ENCODE measurements around the gene MLH3. TPM values are rescaled to one million over a fixed set of nuclear protein-coding genes. Genes with fewer than 3 reads are reported as not detected.

Gene MLH3
- total and polyA plus RNA-seq, 2 experiments from 2014 or later = 10.8 to 12.3 TPM

GRCh38 chr14:75090353-75090752 is 39.1 kb upstream of the MLH3 start:
- 80 to 83% methylated on average over 3 of the region's 3 CpGs for WGBS, 2 experiments (ENCODE audit: low coverage in 1 of 2, low lambda C conversion rate in 2 of 2, missing lambda C conversion rate in 2 of 2)

GRCh38 chr14:75088566-75089373 is 37.5 kb upstream of the MLH3 start:
- Histone ChIP-seq H3K9me3 (ENCODE audit: low read depth) (no peaks in the 10 kb centered on the region), H3F3A (ENCODE audit: insufficient read depth) (peaks cover 5% of the 10 kb centered on the region; the same call in 1 of the 2 replicates), H3K36me3 (ENCODE audit: low read depth) (peaks cover 52% of the 10 kb centered on the region), H3K27me3 (replicated peaks; ENCODE audit: insufficient read depth) (no peaks in the 10 kb centered on the region), H3K4me2 (ENCODE audit: unreplicated experiment) (no peak overlapping the region), H4K20me1 (ENCODE audit: insufficient read depth) (no peaks in the 10 kb centered on the region), H3K9me2 (ENCODE audit: insufficient read depth) (no peaks in the 10 kb centered on the region), H3K4me1 (ENCODE audit: insufficient read depth) (no peaks in the 10 kb centered on the region), H2AFZ (no peak overlapping the region), H3K79me2 (ENCODE audit: insufficient read depth) (no peaks in the 10 kb centered on the region), H3K27ac (no peak overlapping the region), H3K9ac (no peak overlapping the region), H3K4me3 (no peak overlapping the region)
- in situ Hi-C loops (cut with MboI) = no loop called here
- DNase-seq = peak; percentile 76
- WGBS, 2 experiments (ENCODE audit: low coverage in 1 of 2, low lambda C conversion rate in 2 of 2, missing lambda C conversion rate in 2 of 2) = 71 to 74% methylated on average over 7 of the region's 7 CpGs
- TF ChIP-seq EZH2 (IDR thresholded peaks at IDR 0.05; ENCODE audit: insufficient read depth, poor library complexity, severe bottlenecking) = no peak
- no peak for TF ChIP-seq EZH2phosphoT487 (IDR thresholded peaks at IDR 0.05; ENCODE audit: insufficient read depth, low read depth)

More at GRCh38 chr14:75090353-75090752, 39.1 kb upstream of the MLH3 start:
- Histone ChIP-seq H3K9me2 (ENCODE audit: insufficient read depth) (no peaks in the 10 kb centered on the region), H3K4me1 (ENCODE audit: insufficient read depth) (no peaks in the 10 kb centered on the region), H3F3A (ENCODE audit: insufficient read depth) (peaks cover 5% of the 10 kb centered on the region; the same call in 1 of the 2 replicates), H4K20me1 (ENCODE audit: insufficient read depth) (no peaks in the 10 kb centered on the region), H3K27ac (0 out of 2 replicates have a peak overlapping the region, but pooled peaks have one; percentile 3), H3K4me2 (ENCODE audit: unreplicated experiment) (no peak overlapping the region), H2AFZ (no peak overlapping the region), H3K27me3 (replicated peaks; ENCODE audit: insufficient read depth) (no peaks in the 10 kb centered on the region), H3K4me3 (no peak overlapping the region), H3K9ac (no peak overlapping the region), H3K79me2 (ENCODE audit: insufficient read depth) (no peaks in the 10 kb centered on the region), H3K36me3 (ENCODE audit: low read depth) (peaks cover 55% of the 10 kb centered on the region), H3K9me3 (ENCODE audit: low read depth) (no peaks in the 10 kb centered on the region)
- peak; percentile 41 for DNase-seq
- in situ Hi-C loops (cut with MboI) = loop anchor here (10.0 kb wide), 1 partner anchor 176 kb away; no protein-coding TSS in a partner anchor
- TF ChIP-seq EZH2phosphoT487 (IDR thresholded peaks at IDR 0.05; ENCODE audit: insufficient read depth, low read depth) = no peak
- no peak for TF ChIP-seq EZH2 (IDR thresholded peaks at IDR 0.05; ENCODE audit: insufficient read depth, poor library complexity, severe bottlenecking)

GRCh38 chr14:75088153-75088552 is 36.9 kb upstream of the MLH3 start:
- in situ Hi-C loops (cut with MboI) = no loop called here
- Histone ChIP-seq H3K36me3 (ENCODE audit: low read depth) (peaks cover 55% of the 10 kb centered on the region), H3K9ac (no peak overlapping the region)

GRCh38 chr14:75084513-75084912 is 33.2 kb upstream of the MLH3 start:
- H2AFZ ChIP-seq = no peak overlapping the region
- peaks cover 49% of the 10 kb centered on the region for H3K36me3 ChIP-seq (ENCODE audit: low read depth)
- H3K4me2 ChIP-seq (ENCODE audit: unreplicated experiment) = no peak overlapping the region
- no peaks in the 10 kb centered on the region; the same call in 1 of the 2 replicates for H3F3A ChIP-seq (ENCODE audit: insufficient read depth)
- H3K9me2 ChIP-seq (ENCODE audit: insufficient read depth) = no peaks in the 10 kb centered on the region
- no peaks in the 10 kb centered on the region for H3K4me1 ChIP-seq (ENCODE audit: insufficient read depth)
- no peak overlapping the region for H3K27ac ChIP-seq
- 40 to 46% methylated on average over 5 of the region's 5 CpGs for WGBS, 2 experiments (ENCODE audit: low coverage in 1 of 2, low lambda C conversion rate in 2 of 2, missing lambda C conversion rate in 2 of 2)
- H4K20me1 ChIP-seq (ENCODE audit: insufficient read depth) = no peaks in the 10 kb centered on the region
- H3K4me3 ChIP-seq = no peak overlapping the region
- H3K9ac ChIP-seq = no peak overlapping the region
- in situ Hi-C loops (cut with MboI) = no loop called here
- no peaks in the 10 kb centered on the region for H3K9me3 ChIP-seq (ENCODE audit: low read depth)
- no peaks in the 10 kb centered on the region for H3K79me2 ChIP-seq (ENCODE audit: insufficient read depth)
- DNase-seq = no peak
- no peaks in the 10 kb centered on the region for H3K27me3 ChIP-seq (replicated peaks; ENCODE audit: insufficient read depth)
- TF ChIP-seq EZH2 (IDR thresholded peaks at IDR 0.05; ENCODE audit: insufficient read depth, poor library complexity, severe bottlenecking) (no peak), EZH2phosphoT487 (IDR thresholded peaks at IDR 0.05; ENCODE audit: insufficient read depth, low read depth) (no peak)

More at GRCh38 chr14:75088153-75088552, 36.9 kb upstream of the MLH3 start:
- Histone ChIP-seq H3F3A (ENCODE audit: insufficient read depth) (peaks cover 5% of the 10 kb centered on the region; the same call in 1 of the 2 replicates), H3K79me2 (ENCODE audit: insufficient read depth) (no peaks in the 10 kb centered on the region), H3K9me2 (ENCODE audit: insufficient read depth) (no peaks in the 10 kb centered on the region), H3K27me3 (replicated peaks; ENCODE audit: insufficient read depth) (no peaks in the 10 kb centered on the region), H3K27ac (no peak overlapping the region), H3K9me3 (ENCODE audit: low read depth) (no peaks in the 10 kb centered on the region), H3K4me1 (ENCODE audit: insufficient read depth) (no peaks in the 10 kb centered on the region), H4K20me1 (ENCODE audit: insufficient read depth) (no peaks in the 10 kb centered on the region), H2AFZ (no peak overlapping the region), H3K4me2 (ENCODE audit: unreplicated experiment) (no peak overlapping the region), H3K4me3 (no peak overlapping the region)
- WGBS, 2 experiments (ENCODE audit: low coverage in 1 of 2, low lambda C conversion rate in 2 of 2, missing lambda C conversion rate in 2 of 2) = 86 to 88% methylated on average over 2 of the region's 2 CpGs
- TF ChIP-seq EZH2 (IDR thresholded peaks at IDR 0.05; ENCODE audit: insufficient read depth, poor library complexity, severe bottlenecking) = no peak
- no peak for TF ChIP-seq EZH2phosphoT487 (IDR thresholded peaks at IDR 0.05; ENCODE audit: insufficient read depth, low read depth)
- DNase-seq = no peak
